DOHH2 (cell line): Measurements from ENCODE around the gene KIF2C.

Source experiments
- CTCF ChIP-seq: fragments of 200-600 bp; sonication (generic); IDR thresholded peaks from one replicate; pipeline ENCODE4 v1.5.1; 2014; ENCODE audit warnings: antibody characterized with exemption, mild to moderate bottlenecking, low read depth, low read length; ENCODE audit not compliant: poor library complexity, severe bottlenecking
- EZH2phosphoT487 ChIP-seq: fragments of 200-600 bp; sonication (generic); IDR thresholded peaks from 2 replicates; pipeline ENCODE4 v1.6.1; 2017; ENCODE audit warnings: borderline replicate concordance, mild to moderate bottlenecking, antibody characterized with exemption, low read length, moderate library complexity, mixed read lengths

GRCh38 chr1:44714944-44715571 lies 24.6 kb upstream of the KIF2C start:
- TF ChIP-seq CTCF (peak; percentile 92), EZH2phosphoT487 (no peak)
